ENCODE measurements around the gene RIPK1.

GRCh38 chr6:3128356-3129108 is 60.2 kb downstream of the RIPK1 start:
- TF ChIP-seq GATA3 (IDR thresholded peaks at IDR 0.05; ENCODE audit: low read depth, low read length), result no peak
- TF ChIP-seq GATA2 (IDR thresholded peaks at IDR 0.05; ENCODE audit: low read depth, low read length), result no peak
